Spleen (tissue), 11 donors: ENCODE results near the gene CHST12. TPM values are rescaled to one million over a fixed set of nuclear protein-coding genes. Genes with fewer than 3 reads are reported as not detected.

Experiments
- DNase-seq: peaks from one replicate; pipeline ENCODE4 v3.0.0-alpha.2; 2020
- H3K27ac ChIP-seq, 8 donors: fragments of 200-600 bp; sonication (generic) in 7 of 8; 1 replicate in 4 of 8; 2 replicates in 4 of 8; pipeline versions ENCODE4 v1.5.0 to v1.8.0; 2016 to 2021; ENCODE audit warnings: inconsistent platforms in 4 of 8, mild to moderate bottlenecking in 4 of 8, moderate library complexity in 1 of 8
- H3K27me3 ChIP-seq, 7 donors: fragments of 200-600 bp; sonication (generic) in 6 of 7; replicated peaks in 1 of 7; 1 replicate in 4 of 7; 2 replicates in 3 of 7; pipeline versions ENCODE4 v1.5.0 to v1.8.0; 2016 to 2021; ENCODE audit warnings: inconsistent platforms in 3 of 7, mild to moderate bottlenecking in 1 of 7
- H3K36me3 ChIP-seq, 6 donors: fragments of 200-600 bp; sonication (generic) in 5 of 6; 1 replicate in 4 of 6; 2 replicates in 2 of 6; pipeline versions ENCODE4 v1.5.0 to v1.8.0; 2016 to 2021; ENCODE audit warnings: inconsistent platforms in 2 of 6
- H3K4me1 ChIP-seq, 6 donors: fragments of 200-600 bp; sonication (generic) in 5 of 6; 1 replicate in 3 of 6; 2 replicates in 3 of 6; pipeline versions ENCODE4 v1.5.0 to v1.8.0; 2016 to 2021; ENCODE audit warnings: inconsistent platforms in 3 of 6
- H3K4me3 ChIP-seq, 8 donors: fragments of 200-600 bp; sonication (generic) in 7 of 8; 1 replicate in 4 of 8; 2 replicates in 4 of 8; pipeline versions ENCODE4 v1.5.0 to v1.8.0; 2016 to 2021; ENCODE audit warnings: inconsistent platforms in 4 of 8, mild to moderate bottlenecking in 4 of 8, moderate library complexity in 2 of 8
- H3K9me3 ChIP-seq, 8 donors: fragments of 200-600 bp; sonication (generic) in 7 of 8; 1 replicate in 4 of 8; 2 replicates in 4 of 8; pipeline versions ENCODE4 v1.5.0 to v1.8.0; 2016 to 2021; ENCODE audit warnings: inconsistent platforms in 4 of 8
- CTCF ChIP-seq, 11 experiments: fragments of 200-600 bp in 7 of 11; fragments of 450-650 bp in 4 of 11; sonication (generic) in 4 of 11; IDR thresholded peaks in 8 of 11; conservative IDR thresholded peaks in 3 of 11; 1 replicate in 7 of 11; 2 replicates in 4 of 11; pipeline versions ENCODE4 v1.4.0 to v1.8.0; 2016 to 2021; ENCODE audit warnings: antibody characterized with exemption in 11 of 11, inconsistent platforms in 4 of 11, mild to moderate bottlenecking in 1 of 11
- POLR2A ChIP-seq, 3 donors: fragments of 450-650 bp; IDR thresholded peaks; one replicate each; pipeline ENCODE4 v1.5.1; 2017; ENCODE audit warnings: antibody characterized with exemption in 3 of 3, mild to moderate bottlenecking in 1 of 3
- POLR2AphosphoS5 ChIP-seq, 3 donors: sonication (generic); formaldehyde crosslinking; IDR thresholded peaks; one replicate each; pipeline ENCODE4 v1.5.1; 2017; ENCODE audit warnings: antibody characterized with exemption in 3 of 3
- WGBS, 5 donors: extraction: QIAGEN DNeasy Blood & Tissue Kit in 3 of 5; methylation state at CpG; one replicate each; pipeline versions ENCODE4 v1.1.5 to v1.1.7; 2013 to 2018; 5-methylcytosine and 5-hydroxymethylcytosine counted together
- intact Hi-C: fragments of 100-400 bp; cut with DNase I; formaldehyde crosslinking; loops from one replicate; pipeline ENCODE4 v1.15.0; 2023; ENCODE audit warnings: low total_unique reads
- polyA plus RNA-seq, 3 donors: library from polyadenylated mRNA; stranded (reverse); fragments of 200-250 nt; gene quantifications; one replicate each; pipeline ENCODE4 v1.2.1, GENCODE V29; 2013
- total RNA-seq, 7 donors: library from RNA; depleted of rRNA in 3 of 7; stranded (reverse); fragments of >200 nt in 3 of 7; fragmentation: NEBNext Ultra II Directional in 4 of 7; extraction: Animal tissue kit (Norgen Biotek cat#: 25700) in 4 of 7; gene quantifications; one replicate each; pipeline versions ENCODE4 v1.1.0 to v1.2.1, GENCODE V29; 2016 to 2021
- donor health status: healthy with polysubstance abuse.
- donor health status: DM: no; HTN: no; CAD: no; lungs with moderate emphysema.
- donor health status: DM: no; HTN: no; CAD: no.
- donor health status: Bipolar disorder and iron deficiency.
- donor health status: healthy.
- donor health status: DM: no; HTN: no; CAD: no.
- donor health status: DM: yes; HTN: yes; CAD: no.

Gene CHST12
- total and polyA plus RNA-seq, 10 donors: 7.7 to 51.4 (median 31.6) TPM

GRCh38 chr7:2440608-2441245 is 37.3 kb downstream of the CHST12 start:
- H3K36me3 ChIP-seq: peaks cover 0 to 82% (median 22%) of the 10 kb centered on the region in 6 donors
- no peak overlapping the region for H3K4me3 ChIP-seq
- WGBS, 5 donors: 87 to 89% (median 88%) methylated on average over 20 to 21 of the region's 21 CpGs
- H3K27me3 ChIP-seq: no peaks in the 10 kb centered on the region
- intact Hi-C loops: no loop called here
- peaks cover 0 to 29% (median 1%) of the 10 kb centered on the region in 6 donors for H3K4me1 ChIP-seq
- no peak overlapping the region for H3K27ac ChIP-seq
- TF ChIP-seq CTCF (IDR thresholded peaks at IDR 0.05 in 8 of 11, conservative IDR thresholded peaks at IDR 0.05 in 3 of 11) (no peak), POLR2AphosphoS5 (IDR thresholded peaks at IDR 0.05) (peak in 1 of 3 donors; percentile 30)
- no peak for DNase-seq
- no peaks in the 10 kb centered on the region for H3K9me3 ChIP-seq

- TF ChIP-seq POLR2AphosphoS5 (IDR thresholded peaks at IDR 0.05) (no peak), CTCF (IDR thresholded peaks at IDR 0.05 in 8 of 11, conservative IDR thresholded peaks at IDR 0.05 in 3 of 11) (no peak), POLR2A (IDR thresholded peaks at IDR 0.05) (no peak)
- WGBS, 5 donors: 76 to 85% (median 79%) methylated on average over 5 of the region's 5 CpGs
Observed at GRCh38 chr7:2441430-2442058, 38.1 kb downstream of the CHST12 start.

GRCh38 chr7:2443491-2443890 is 40.1 kb downstream of the CHST12 start:
- H3K9me3 ChIP-seq: no peaks in the 10 kb centered on the region
- peaks cover 0 to 42% (median 6%) of the 10 kb centered on the region in 6 donors for H3K4me1 ChIP-seq
- H3K4me3 ChIP-seq: no peak overlapping the region
- intact Hi-C loops: no loop called here
- no peak for DNase-seq
- H3K27ac ChIP-seq: no peak overlapping the region
- H3K36me3 ChIP-seq: peaks cover 0 to 68% (median 7%) of the 10 kb centered on the region in 6 donors
- no peaks in the 10 kb centered on the region for H3K27me3 ChIP-seq
- 92 to 99% (median 96%) methylated on average over 9 of the region's 9 CpGs for WGBS, 5 donors
- TF ChIP-seq POLR2AphosphoS5 (IDR thresholded peaks at IDR 0.05) (no peak), POLR2A (IDR thresholded peaks at IDR 0.05) (no peak), CTCF (IDR thresholded peaks at IDR 0.05 in 8 of 11, conservative IDR thresholded peaks at IDR 0.05 in 3 of 11) (no peak)

More at GRCh38 chr7:2441430-2442058, 38.1 kb downstream of the CHST12 start:
- peaks cover 0 to 82% (median 16%) of the 10 kb centered on the region in 6 donors for H3K36me3 ChIP-seq
- no peak overlapping the region for H3K4me3 ChIP-seq
- no peaks in the 10 kb centered on the region for H3K27me3 ChIP-seq
- H3K4me1 ChIP-seq: peaks cover 0 to 37% (median 5%) of the 10 kb centered on the region in 6 donors
- H3K9me3 ChIP-seq: no peaks in the 10 kb centered on the region
- no peak overlapping the region for H3K27ac ChIP-seq
- intact Hi-C loops: no loop called here
- no peak for DNase-seq

GRCh38 chr7:2444476-2444875 is 41.1 kb downstream of the CHST12 start:
- H3K27me3 ChIP-seq: no peaks in the 10 kb centered on the region
- H3K4me3 ChIP-seq: no peak overlapping the region
- H3K9me3 ChIP-seq: no peaks in the 10 kb centered on the region
- peaks cover 0 to 58% (median 3%) of the 10 kb centered on the region in 6 donors for H3K36me3 ChIP-seq
- DNase-seq: no peak
- TF ChIP-seq POLR2A (IDR thresholded peaks at IDR 0.05) (no peak), POLR2AphosphoS5 (IDR thresholded peaks at IDR 0.05) (no peak), CTCF (IDR thresholded peaks at IDR 0.05 in 8 of 11, conservative IDR thresholded peaks at IDR 0.05 in 3 of 11) (no peak)
- H3K4me1 ChIP-seq: peaks cover 0 to 42% (median 6%) of the 10 kb centered on the region in 6 donors
- intact Hi-C loops: no loop called here
- 75 to 83% (median 81%) methylated on average over 3 of the region's 3 CpGs for WGBS, 5 donors
- H3K27ac ChIP-seq: peak overlapping the region in 5 of 8 donors; percentile 14 to 47 (median 26)
